Lower leg skin (tissue), 4 donors: ENCODE measurements around the gene GKAP1. TPM values are rescaled to one million over a fixed set of nuclear protein-coding genes. Genes with fewer than 3 reads are reported as not detected.

ENCODE experiments used
- DNase-seq, 2 donors: peaks; one replicate each; pipeline ENCODE4 v3.0.0-alpha.2; 2019; ENCODE audit warnings: low spot score in 2 of 2
- H3K4me3 ChIP-seq: fragments of 200-600 bp; sonication (generic); 2 replicates; pipeline ENCODE4 v1.5.1; 2017; ENCODE audit warnings: mild to moderate bottlenecking, low read depth; ENCODE audit not compliant: poor library complexity, severe bottlenecking
- POLR2A ChIP-seq, 2 donors: fragments of 450-650 bp; IDR thresholded peaks; one replicate each; pipeline ENCODE4 v1.6.1; 2016 to 2017; ENCODE audit warnings: antibody characterized with exemption in 2 of 2, mild to moderate bottlenecking in 1 of 2, moderate library complexity in 1 of 2
- WGBS, 2 donors: methylation state at CpG; one replicate each; pipeline ENCODE4 v1.1.5; 2018; 5-methylcytosine and 5-hydroxymethylcytosine counted together
- intact Hi-C: fragments of 100-400 bp; cut with DNase I; formaldehyde crosslinking; loops from one replicate; pipeline ENCODE4 v1.15.0; 2023; ENCODE audit warnings: low total_unique reads
- total RNA-seq, 4 donors: library from RNA; depleted of rRNA; stranded (reverse); fragments of >200 nt; gene quantifications; one replicate each; pipeline ENCODE4 v1.1.0, GENCODE V29; 2016
- TF ChIP-seq, protein P1 (sequence below), 3 donors: fragments of 450-650 bp; IDR thresholded peaks; one replicate each; pipeline ENCODE4 v1.5.1; 2016; ENCODE audit warnings: antibody characterized with exemption in 3 of 3, mild to moderate bottlenecking in 3 of 3, moderate library complexity in 2 of 3

Gene GKAP1
- total RNA-seq, 4 donors from 2014 or later: 1.3 to 4.5 (median 2.6) TPM

DNA sequence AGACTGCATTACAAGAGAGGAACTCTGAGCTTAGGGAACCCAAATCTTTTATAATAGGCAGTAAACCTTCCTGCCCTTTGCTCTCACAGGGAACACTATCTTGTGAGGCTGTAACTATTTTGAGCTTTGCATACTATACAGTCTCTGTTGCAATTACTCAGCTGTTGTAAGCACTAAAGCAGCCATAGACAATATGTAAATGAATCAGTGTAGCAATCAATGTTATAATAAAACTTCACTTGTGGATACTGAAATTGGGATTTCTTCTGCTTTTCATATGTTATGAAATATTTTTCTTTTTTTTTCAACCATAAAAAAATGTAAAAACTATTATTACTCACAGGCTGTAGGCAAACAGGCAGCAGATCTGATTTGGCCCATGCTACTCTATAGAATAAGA lies 93.1 kb downstream of the GKAP1 start:
- intact Hi-C loops: no loop called here
- DNase-seq: no peak
- no peak for TF ChIP-seq POLR2A (IDR thresholded peaks at IDR 0.05)
- TF ChIP-seq, protein P1, sequence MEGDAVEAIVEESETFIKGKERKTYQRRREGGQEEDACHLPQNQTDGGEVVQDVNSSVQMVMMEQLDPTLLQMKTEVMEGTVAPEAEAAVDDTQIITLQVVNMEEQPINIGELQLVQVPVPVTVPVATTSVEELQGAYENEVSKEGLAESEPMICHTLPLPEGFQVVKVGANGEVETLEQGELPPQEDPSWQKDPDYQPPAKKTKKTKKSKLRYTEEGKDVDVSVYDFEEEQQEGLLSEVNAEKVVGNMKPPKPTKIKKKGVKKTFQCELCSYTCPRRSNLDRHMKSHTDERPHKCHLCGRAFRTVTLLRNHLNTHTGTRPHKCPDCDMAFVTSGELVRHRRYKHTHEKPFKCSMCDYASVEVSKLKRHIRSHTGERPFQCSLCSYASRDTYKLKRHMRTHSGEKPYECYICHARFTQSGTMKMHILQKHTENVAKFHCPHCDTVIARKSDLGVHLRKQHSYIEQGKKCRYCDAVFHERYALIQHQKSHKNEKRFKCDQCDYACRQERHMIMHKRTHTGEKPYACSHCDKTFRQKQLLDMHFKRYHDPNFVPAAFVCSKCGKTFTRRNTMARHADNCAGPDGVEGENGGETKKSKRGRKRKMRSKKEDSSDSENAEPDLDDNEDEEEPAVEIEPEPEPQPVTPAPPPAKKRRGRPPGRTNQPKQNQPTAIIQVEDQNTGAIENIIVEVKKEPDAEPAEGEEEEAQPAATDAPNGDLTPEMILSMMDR (IDR thresholded peaks at IDR 0.05): no peak
- H3K4me3 ChIP-seq: no peak overlapping the region

DNA sequence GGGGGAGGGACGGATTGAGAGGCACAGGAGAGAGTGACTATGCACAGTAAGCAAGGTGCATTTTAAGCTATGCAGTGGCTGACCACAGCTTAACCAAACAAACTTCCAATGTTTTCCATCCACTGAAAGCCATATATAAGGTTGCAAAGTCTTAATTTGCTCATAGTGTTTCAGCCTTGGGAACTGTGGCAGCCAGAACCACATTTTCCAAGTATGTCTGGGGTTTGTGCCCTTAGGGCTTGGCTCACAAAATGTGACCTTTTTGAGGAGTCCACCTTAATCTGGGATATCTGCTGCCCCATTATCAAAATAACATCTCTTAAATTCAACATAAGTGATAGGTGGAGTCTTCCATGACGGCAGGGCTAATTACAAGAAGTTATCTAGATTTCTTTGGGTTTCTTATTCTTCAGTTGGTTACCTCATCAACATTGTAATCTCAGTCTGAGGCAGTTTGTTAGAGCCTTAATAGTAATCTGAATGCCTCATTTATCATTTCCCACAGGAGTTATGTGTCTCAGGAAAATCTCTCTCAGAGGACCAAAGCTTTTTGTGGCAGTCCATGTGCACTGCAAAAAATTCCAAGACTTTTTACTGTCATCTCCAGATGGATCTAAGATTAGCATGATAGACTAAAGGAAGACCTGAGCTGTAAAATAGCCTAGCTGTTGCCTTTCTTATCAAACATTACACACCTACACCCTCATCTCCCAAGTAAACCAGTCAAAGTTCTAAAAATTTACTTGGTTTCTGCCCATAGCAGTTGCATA lies 94.7 kb downstream of the GKAP1 start:
- intact Hi-C loops: no loop called here
- WGBS, 2 donors: 70 to 73% methylated on average over 2 of the region's 2 CpGs
- no peak overlapping the region for H3K4me3 ChIP-seq
- no peak for DNase-seq
- no peak for TF ChIP-seq POLR2A (IDR thresholded peaks at IDR 0.05)
- TF ChIP-seq, protein P1 (IDR thresholded peaks at IDR 0.05): no peak

DNA sequence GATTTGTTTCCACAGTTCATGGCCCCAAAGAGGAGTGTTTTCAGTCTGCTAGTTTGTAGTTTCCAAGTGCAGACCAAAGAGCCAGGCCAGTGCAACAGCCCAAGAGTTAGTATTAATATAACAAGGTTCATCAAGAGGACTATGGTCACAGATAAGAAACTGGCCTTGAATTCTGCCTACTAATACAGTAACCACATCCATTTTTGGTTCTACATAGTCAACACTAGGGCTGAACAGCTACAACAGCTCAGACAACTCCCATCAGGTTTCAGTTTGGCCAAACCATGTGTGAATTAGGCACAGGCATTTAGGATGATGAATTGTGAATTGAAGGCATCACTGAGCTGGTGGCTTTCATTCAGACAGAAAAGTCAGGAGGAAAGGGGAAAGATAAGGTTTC lies 96.1 kb downstream of the GKAP1 start:
- no peak overlapping the region for H3K4me3 ChIP-seq
- no peak for DNase-seq
- TF ChIP-seq, protein P1 (IDR thresholded peaks at IDR 0.05): no peak
- TF ChIP-seq POLR2A (IDR thresholded peaks at IDR 0.05): no peak
- intact Hi-C loops: no loop called here

DNA sequence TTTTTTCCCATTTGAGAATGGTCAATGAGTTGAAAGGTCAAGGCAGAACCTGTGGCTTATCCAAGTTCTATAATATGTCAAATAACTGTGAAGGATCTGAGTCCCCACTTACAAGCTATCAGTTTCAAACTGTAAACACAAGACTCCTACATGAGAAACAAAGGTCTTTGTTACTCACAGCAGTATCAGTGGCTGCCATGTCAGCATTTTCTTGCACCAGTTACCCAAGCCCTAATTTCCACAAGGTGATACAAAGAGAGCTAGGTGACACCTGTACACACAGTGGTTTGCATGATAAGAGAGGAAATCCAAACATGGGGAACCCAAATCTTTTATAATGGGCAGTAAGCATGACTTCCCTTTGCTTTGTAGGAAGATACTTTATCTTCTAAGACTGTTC lies 101.8 kb downstream of the GKAP1 start:
- TF ChIP-seq, protein P1 (IDR thresholded peaks at IDR 0.05): no peak
- TF ChIP-seq POLR2A (IDR thresholded peaks at IDR 0.05): no peak
- DNase-seq: no peak
- H3K4me3 ChIP-seq: no peak overlapping the region
- intact Hi-C loops: no loop called here

DNA sequence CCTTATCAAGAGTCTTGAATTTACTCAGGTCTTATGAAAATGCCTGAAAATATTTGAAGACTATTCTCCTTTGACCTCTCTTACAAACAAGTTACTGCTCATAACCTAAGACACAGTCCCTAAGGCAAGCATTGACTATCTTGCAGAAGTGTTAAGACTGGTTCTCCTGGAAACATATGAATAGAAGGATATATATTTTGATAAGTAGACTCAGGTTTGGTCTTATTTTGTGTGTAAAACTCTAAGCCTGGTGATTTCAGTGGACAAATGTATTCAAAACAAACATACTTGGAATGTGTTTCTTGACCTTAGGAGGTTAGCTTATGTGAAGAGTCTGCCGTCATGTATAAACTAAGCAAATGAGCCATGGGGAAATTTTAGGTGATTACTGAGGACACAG lies 102.3 kb downstream of the GKAP1 start:
- no peak for DNase-seq
- TF ChIP-seq, protein P1 (IDR thresholded peaks at IDR 0.05): no peak
- no peak overlapping the region for H3K4me3 ChIP-seq
- intact Hi-C loops: no loop called here
- WGBS, 2 donors: 88 to 100% methylated on average over 1 of the region's 1 CpG

DNA sequence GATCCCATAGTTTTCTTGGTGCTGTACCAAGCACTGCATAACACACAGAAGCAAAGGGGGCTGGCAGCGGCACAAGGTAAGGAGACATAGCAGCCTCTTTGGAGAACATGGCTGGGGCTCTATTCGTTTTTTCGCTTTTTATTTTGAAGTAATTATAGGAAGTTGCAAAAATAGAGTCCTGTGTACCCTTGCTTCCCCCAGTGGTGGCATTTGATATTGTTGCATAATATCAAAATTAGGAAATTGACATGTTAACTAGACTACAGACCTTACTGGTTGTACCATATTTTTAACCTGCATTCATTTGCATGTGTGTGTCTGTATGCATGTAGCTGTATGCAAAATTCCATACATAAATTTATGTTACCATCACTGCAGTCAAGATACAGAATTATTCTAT lies 103.2 kb downstream of the GKAP1 start:
- intact Hi-C loops: no loop called here
- H3K4me3 ChIP-seq: no peak overlapping the region
- 74 to 82% methylated on average over 3 of the region's 3 CpGs for WGBS, 2 donors
- no peak for DNase-seq
- TF ChIP-seq, protein P1 (IDR thresholded peaks at IDR 0.05): no peak
- TF ChIP-seq POLR2A (IDR thresholded peaks at IDR 0.05): no peak
